Myocyte (in vitro differentiated cells): ENCODE results near the gene SF3A1. TPM values are rescaled to one million over a fixed set of nuclear protein-coding genes. Genes with fewer than 3 reads are reported as not detected.

Source experiments
- DNase-seq: peaks from one replicate; pipeline ENCODE4 v3.0.0-alpha.2; 2012; ENCODE audit warnings: low read depth
- total RNA-seq: library from RNA; depleted of rRNA; stranded (reverse); fragments of >200 nt; gene quantifications from 2 replicates; pipeline ENCODE4 v1.2.3, GENCODE V29; 2014

The SF3A1 gene
- total RNA-seq, 1 donor from 2014 or later = 39.8 TPM

DNA sequence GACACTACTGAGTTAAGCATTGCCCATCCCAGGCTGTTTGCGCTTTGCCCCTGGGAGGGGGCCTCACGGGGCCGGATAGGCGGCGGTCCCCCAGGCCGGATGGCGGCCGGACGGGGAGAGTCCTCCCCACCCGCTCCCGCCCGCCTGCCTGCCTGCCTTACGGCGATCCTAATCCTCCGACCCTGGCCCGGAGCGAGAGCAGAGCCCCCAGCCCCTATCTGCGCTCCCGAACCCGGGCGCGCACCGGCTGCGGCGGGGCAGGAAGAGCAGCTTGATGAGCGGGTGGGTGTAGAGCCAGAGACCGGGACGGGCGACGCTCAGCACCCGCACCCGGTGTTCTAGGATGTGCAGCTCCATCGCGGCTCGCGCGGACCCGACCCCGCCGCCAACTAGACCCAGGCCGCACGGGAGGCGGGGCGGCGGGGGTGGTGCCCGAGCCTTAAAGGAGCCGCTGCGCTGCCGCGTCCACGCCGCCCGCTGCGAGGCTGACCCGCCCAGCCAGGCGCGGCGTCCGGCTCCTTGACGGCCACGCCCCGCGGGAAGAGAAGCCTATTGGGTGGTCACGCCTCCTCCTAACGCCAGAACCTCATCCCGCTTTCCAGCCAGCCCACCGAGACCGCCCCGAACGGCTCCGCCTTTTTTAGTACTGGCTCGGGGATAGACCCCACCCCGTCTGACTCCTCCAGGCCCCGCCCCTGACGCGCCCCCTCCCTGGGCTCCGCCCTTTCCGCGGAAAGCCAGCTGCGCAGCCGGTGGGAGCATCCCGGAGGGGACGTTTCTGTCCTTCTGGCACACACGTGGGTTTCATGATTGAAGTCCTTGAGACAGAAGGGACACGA, 67.3 kb downstream of the SF3A1 start, which contains the start of gene CASTOR1:
TSS of gene CASTOR1 (minus strand) at position 365 of the 839 bp plus-strand sequence. CDS start at position 357, 8 bp downstream.
- peak; percentile 99 for DNase-seq

DNA sequence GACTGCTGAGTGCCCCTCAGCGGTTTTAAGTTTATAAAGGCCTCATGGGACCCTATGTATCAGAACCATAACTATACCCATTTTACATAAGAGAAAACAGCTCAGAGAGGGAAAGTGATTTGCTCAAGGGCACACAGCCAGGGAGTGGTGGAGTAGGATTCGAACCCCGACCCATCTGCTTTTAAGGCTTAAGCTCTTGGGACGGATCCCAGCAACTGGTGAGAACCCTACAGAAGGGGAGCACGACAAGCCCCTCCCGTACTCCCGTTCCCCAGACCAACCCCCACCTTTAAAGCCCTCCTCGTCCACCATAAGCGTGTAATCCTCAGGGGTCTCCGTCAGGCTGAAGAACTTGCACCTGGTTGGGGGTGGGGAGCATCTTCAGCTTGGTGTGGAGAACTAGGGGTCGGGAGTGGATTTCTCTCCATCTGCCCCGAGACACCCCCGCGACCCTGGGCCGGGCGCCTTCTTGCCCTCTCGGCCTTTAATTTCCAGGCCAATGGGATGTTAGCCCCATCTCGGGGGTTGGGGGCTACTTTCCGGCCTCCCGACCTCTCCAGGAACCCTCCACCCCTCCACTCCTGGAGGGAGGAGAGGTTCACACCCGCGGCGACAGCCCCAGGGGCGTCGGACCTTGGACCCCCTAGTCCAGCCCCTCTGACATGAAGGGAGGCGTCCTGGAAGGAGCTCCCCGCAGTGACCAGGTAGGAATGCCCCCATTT, 68.1 kb downstream of the SF3A1 start:
- DNase-seq = no peak

DNA sequence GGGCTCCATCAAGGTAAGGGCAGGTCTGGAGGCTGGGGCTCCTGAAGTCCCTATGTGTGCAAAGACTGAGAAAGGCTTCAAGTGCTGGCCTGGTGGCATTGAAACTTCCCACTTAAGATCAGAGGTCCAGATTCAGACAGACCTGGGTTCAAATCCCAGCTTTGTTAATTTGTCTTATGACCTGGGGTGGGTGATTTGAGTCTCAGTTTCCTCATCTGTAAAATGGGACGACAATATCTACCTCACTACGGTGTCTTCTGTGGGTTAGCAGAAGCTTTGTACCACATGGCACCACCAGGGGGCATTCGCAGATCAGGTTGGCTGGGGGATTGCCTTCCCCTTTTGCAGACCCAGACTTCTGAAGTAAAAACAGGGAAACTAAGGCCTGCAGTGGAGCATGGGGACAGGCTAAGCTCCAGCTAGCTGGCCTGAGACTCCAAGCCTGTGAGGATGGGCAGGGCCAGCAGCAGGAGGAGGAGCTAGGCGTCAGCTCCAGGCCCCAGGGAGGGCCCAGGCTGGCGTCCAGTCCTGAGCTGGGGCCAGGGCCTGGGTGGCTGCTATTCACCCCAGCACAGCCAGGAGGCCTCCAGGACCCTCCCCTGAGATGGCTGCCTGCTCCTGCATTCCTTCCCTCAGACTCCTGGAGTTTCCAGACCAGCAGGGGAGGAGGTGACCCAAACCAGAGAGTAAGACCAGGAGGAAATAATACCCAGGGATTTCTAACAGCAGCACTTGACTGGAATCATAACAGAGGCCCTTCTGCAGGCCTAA, 68.9 kb downstream of the SF3A1 start:
- DNase-seq = peak; percentile 87

DNA sequence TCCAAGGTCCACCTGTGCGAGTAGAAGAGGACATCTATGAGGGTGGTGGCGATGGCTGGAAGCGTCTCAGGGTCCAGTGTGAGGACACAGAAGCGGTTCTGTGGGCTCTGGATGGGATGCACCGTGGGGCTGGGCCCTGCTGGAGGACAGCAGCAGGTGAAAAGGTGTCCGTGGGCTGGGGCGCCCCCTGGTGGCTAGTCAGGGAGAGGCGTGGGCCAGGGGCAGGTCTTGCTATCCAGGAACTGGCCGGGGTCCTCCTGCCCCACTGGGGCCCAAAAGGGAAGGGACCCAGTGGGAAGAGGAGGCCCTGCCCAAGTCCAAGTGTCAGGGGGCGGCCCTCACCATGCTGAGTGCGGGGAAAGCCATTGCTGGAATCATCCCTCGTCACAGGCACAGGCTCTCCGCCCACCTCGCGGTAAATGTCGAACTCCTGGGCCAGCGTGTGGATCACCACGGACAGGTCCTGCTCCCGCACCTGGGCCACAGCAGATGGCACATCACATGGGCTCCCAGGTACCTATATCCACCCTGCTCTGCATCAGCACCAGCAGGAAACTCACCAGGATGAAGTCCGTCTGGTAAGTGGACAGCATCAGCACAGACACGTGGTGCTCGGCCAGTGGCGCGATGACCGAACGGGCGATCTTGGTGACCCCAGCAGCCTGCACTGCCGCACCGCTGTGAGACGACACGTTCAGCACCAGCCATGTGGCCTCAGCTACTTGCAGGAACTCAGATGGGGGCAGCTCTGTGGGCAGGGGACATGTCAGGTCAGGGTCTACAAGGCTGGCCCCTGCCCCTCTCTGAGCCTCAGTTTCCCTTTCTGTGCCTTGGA, 69.7 kb downstream of the SF3A1 start:
- no peak for DNase-seq

DNA sequence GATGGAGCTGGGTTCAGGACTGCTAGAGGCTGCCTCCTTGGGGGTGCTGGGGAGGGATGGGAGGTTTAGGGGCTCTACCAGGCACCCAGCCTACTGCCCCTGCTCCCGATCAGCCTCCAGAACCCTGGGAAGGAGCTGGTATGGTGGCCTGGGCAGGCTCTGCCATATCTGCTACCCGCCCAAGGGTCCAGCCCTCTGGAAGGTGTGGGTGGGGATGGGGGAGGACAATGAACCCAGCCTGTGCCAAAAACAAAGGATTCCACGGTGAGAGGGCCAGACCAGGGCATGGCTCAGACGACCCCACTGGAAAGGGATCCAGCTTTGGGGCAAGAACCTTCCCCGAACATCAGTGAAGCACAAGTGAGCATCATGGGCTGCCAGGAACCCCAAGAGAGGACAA, 70.4 kb downstream of the SF3A1 start:
- no peak for DNase-seq

DNA sequence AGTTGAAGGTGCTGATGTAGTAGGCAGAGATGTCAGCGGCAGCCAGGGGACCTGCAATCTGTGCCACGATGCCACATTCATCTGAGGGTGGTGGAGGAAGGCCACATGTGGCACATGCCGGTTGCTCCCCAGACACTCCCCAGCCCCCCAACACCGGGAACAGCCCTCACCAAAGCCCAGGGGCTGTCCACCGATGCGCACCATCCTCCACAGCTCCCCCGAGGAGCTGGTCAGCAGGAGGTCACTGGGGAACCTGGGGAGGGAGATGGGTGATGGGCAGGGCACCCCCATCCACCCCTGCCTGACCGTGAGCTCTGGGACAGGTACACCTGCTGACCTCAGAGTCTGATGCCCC, 70.9 kb downstream of the SF3A1 start:
- no peak for DNase-seq

DNA sequence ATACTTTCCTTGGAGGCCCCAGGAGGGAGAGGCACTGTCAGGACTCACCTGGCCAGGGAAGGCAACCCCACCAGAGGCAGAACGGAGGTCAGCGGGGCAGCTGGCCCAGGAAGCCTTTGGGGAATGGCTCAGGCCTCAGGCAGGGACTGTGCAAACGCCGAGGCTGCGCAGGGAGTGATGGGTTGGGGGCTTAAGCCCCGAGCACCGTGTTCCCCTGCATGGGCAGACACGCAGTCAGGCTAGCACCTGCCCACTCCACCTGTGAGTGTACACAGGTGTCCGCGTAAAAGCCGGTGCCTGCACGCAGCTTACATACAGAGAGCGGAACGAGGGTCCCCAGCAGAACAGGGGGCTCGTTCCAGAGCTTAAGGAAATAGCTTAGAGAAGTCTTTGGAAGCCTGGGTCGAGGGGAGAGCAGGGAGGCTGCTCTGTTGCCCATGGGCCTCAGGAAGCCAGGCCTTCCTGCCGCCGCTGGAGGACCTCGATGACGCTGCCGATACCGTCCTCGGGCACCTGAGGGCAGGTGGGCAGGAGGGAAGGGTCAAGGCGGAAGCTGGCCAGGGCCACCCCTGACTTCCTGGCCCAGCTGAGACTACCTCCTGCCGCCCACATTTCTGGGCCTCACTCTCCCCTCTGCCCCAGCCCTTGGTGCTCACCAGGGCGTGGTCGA, 71.4 kb downstream of the SF3A1 start:
- no peak for DNase-seq

DNA sequence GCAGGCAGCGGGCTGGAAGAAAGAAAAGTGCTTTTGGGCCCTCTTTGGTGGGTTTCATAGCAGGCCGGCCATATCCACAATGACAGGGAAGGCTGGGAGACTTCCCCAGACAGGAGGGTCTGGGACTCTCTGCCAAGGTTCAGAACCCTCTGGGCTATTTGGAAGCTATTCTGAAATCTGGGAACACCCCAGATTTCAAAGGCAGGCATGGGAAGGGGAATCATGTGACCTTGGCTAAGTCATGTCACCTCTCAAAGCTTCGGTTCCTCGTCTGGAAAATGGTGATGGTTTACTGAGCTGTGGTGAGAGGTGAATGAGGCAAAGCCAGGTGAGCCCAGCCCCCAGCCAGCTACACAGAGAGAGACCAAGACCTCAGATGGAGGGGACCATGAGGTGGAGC, 72.0 kb downstream of the SF3A1 start:
- DNase-seq = no peak

DNA sequence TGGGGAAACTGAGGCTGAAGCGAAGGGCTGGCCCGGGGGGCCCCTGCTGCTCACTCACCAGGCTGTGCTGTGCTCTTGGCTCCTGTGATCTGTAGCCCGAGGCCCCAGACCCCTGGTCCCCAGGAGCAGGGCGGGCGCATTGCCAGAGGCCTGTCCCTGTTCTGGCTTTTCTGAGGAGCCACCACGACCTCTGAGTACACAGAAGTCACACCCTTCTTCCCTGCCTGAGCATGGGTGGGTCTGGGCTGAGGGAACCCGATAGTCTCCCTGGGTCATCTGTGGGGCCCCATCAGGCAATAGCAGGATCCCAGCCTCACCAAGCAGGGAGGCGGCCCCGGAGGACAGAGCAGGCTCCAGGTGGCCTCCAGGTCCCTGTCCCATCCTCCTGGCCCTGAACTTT, 72.5 kb downstream of the SF3A1 start:
- DNase-seq = no peak

DNA sequence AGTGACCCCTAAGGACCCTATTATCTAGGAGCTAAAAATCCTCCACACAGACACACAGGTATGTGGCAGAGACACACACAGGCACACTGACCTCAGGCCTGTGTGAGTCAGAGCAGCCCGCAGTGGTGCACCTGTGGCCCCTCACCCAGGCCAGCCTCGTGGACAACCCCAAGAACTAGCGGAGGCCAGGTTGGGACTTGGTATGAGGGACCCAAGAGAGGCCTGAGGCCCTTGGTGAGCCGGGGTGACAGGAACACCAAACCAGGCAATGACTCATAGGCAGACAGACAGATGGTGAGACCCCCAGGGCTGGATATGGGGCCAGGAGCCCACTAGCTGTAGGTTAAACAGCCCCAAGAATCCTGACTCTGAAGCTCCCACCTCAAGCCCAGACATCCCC, 73.4 kb downstream of the SF3A1 start:
- DNase-seq = no peak

DNA sequence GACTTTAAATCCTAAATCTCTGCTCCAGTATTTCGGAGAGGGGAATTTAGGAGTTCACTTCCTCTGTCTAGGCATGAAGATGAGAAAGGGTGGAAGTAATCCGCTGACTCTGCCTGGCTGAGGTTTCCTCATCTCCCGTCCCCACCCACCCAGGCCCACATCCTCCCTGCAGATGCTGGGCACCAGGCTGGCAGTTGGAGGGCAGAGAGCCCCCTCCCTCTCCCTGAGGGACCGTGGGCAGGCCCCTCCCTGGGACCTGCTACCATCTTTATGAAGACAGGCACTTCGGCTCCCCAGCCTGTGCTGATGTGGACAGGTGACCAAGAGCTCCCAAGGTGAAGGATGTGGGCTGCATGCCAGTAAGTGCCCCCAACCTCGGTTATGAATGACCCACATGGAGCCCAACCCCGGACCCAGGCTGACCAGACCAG, 74.1 kb downstream of the SF3A1 start:
- no peak for DNase-seq

Other genes starting within 250 kb of the SF3A1 start
- gene LIF, start 110.1 kb downstream of the SF3A1 start, total RNA-seq = 13.5 and 14.8 TPM in 2 replicates
- not detected in 2 replicates for gene OSM, start 90.0 kb downstream of the SF3A1 start, total RNA-seq
- gene CASTOR1, start 67.4 kb downstream of the SF3A1 start, total RNA-seq = 11.3 and 13.3 TPM in 2 replicates
- gene TBC1D10A, start 30.0 kb downstream of the SF3A1 start, total RNA-seq = 18.1 and 19.8 TPM in 2 replicates
- 2.6 and 3.4 TPM in 2 replicates for gene CCDC157, start 113 bp upstream of the SF3A1 start, total RNA-seq
- gene RNF215, start 30.5 kb upstream of the SF3A1 start, total RNA-seq = 20.1 and 28.3 TPM in 2 replicates
- gene SEC14L2, start 40.1 kb upstream of the SF3A1 start, total RNA-seq = 3.4 and 12.2 TPM in 2 replicates
- gene MTFP1, start 68.9 kb upstream of the SF3A1 start, total RNA-seq = 10.6 and 16.3 TPM in 2 replicates
- not detected in 2 replicates for gene SEC14L3, start 115.1 kb upstream of the SF3A1 start, total RNA-seq
- gene SEC14L4, start 148.8 kb upstream of the SF3A1 start, total RNA-seq = 0.10 TPM in 1 of 2 replicates, not detected in the other
- not detected in 2 replicates for gene SEC14L6, start 189.8 kb upstream of the SF3A1 start, total RNA-seq
- not detected in 2 replicates for gene GAL3ST1, start 217.8 kb upstream of the SF3A1 start, total RNA-seq
- 56.1 and 69.8 TPM in 2 replicates for gene PES1, start 235.0 kb upstream of the SF3A1 start, total RNA-seq